Suprapubic skin (tissue), 4 donors: ENCODE data around the gene GRIN2A. TPM values are rescaled to one million over a fixed set of nuclear protein-coding genes. Genes with fewer than 3 reads are reported as not detected.

Experiments
- DNase-seq, 2 donors: peaks; one replicate each; pipeline ENCODE4 v3.0.0-alpha.2; 2019; ENCODE audit warnings: low spot score in 2 of 2
- H3K27ac ChIP-seq: fragments of 200-600 bp; sonication (generic); one replicate; pipeline ENCODE4 v1.5.1; 2019
- H3K27me3 ChIP-seq: fragments of 200-600 bp; sonication (generic); one replicate; pipeline ENCODE4 v1.5.1; 2019
- H3K36me3 ChIP-seq: fragments of 200-600 bp; sonication (generic); one replicate; pipeline ENCODE4 v1.5.1; 2019
- H3K4me1 ChIP-seq: fragments of 200-600 bp; sonication (generic); one replicate; pipeline ENCODE4 v1.5.1; 2019
- H3K4me3 ChIP-seq: fragments of 200-600 bp; sonication (generic); one replicate; pipeline ENCODE4 v1.5.1; 2019; ENCODE audit warnings: mild to moderate bottlenecking
- H3K9me3 ChIP-seq: fragments of 200-600 bp; sonication (generic); one replicate; pipeline ENCODE4 v1.5.1; 2019
- CTCF ChIP-seq, 2 donors: fragments of 200-600 bp in 1 of 2; fragments of 450-650 bp in 1 of 2; sonication (generic) in 1 of 2; IDR thresholded peaks; one replicate each; pipeline ENCODE4 v1.5.1; 2016 to 2019; ENCODE audit warnings: antibody characterized with exemption in 2 of 2, mild to moderate bottlenecking in 1 of 2, moderate library complexity in 1 of 2
- EP300 ChIP-seq: sonication (generic); formaldehyde crosslinking; IDR thresholded peaks from one replicate; pipeline ENCODE4 v1.6.1; 2017; ENCODE audit warnings: antibody characterized with exemption
- POLR2A ChIP-seq, 2 donors: fragments of 450-650 bp; IDR thresholded peaks; one replicate each; pipeline ENCODE4 v1.6.1; 2017; ENCODE audit warnings: antibody characterized with exemption in 2 of 2, mild to moderate bottlenecking in 2 of 2, moderate library complexity in 2 of 2
- POLR2AphosphoS5 ChIP-seq, 3 donors: sonication (generic); formaldehyde crosslinking; IDR thresholded peaks; one replicate each; pipeline ENCODE4 v1.6.1; 2017; ENCODE audit warnings: antibody characterized with exemption in 3 of 3
- WGBS: methylation state at CpG from one replicate; pipeline ENCODE4 v1.1.5; 2018; 5-methylcytosine and 5-hydroxymethylcytosine counted together
- total RNA-seq, 4 donors: library from RNA; depleted of rRNA; stranded (reverse); fragments of >200 nt; gene quantifications; one replicate each; pipeline ENCODE4 v1.1.0, GENCODE V29; 2016

GRIN2A gene
- total RNA-seq, 4 donors from 2014 or later = 0.08 to 5.4 (median 1.3) TPM

GRCh38 chr16:9738690-9739089, 443.5 kb downstream of the GRIN2A start:
- Histone ChIP-seq H3K4me3 (no peak overlapping the region), H3K36me3 (no peaks in the 10 kb centered on the region), H3K9me3 (no peaks in the 10 kb centered on the region), H3K27me3 (no peaks in the 10 kb centered on the region), H3K27ac (no peak overlapping the region), H3K4me1 (no peaks in the 10 kb centered on the region)
- WGBS = 89% methylated on average over 6 of the region's 6 CpGs
- TF ChIP-seq CTCF (IDR thresholded peaks at IDR 0.05) (no peak), POLR2AphosphoS5 (IDR thresholded peaks at IDR 0.05) (no peak), POLR2A (IDR thresholded peaks at IDR 0.05) (no peak), EP300 (no peak)
- DNase-seq = no peak

DNA sequence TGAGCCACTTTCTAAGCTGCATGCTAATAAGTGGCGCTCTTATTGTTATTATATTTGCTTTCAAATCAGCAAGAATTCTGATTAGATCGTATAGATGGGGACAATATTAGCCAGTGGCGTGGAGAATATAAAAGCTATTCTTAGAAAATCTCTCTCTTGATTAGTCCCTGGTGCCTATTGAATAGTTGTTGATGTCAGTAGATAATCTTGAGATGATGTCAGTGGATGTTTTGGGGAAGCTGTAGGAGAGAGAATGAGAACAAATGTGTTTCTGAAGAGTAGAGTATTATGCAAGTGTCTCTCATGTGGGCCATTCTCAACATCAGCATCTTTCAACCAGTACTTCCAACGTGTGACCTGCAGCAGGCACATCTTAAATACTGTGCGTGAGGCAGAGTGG, 445.7 kb downstream of the GRIN2A start:
- 61% methylated on average over 5 of the region's 5 CpGs for WGBS
- no peak overlapping the region for H3K27ac ChIP-seq
- no peaks in the 10 kb centered on the region for H3K36me3 ChIP-seq
- TF ChIP-seq CTCF (IDR thresholded peaks at IDR 0.05) (no peak), POLR2AphosphoS5 (IDR thresholded peaks at IDR 0.05) (no peak), EP300 (no peak), POLR2A (IDR thresholded peaks at IDR 0.05) (no peak)
- no peak for DNase-seq
- no peaks in the 10 kb centered on the region for H3K9me3 ChIP-seq
- no peaks in the 10 kb centered on the region for H3K27me3 ChIP-seq
- H3K4me3 ChIP-seq = no peak overlapping the region
- no peaks in the 10 kb centered on the region for H3K4me1 ChIP-seq

DNA sequence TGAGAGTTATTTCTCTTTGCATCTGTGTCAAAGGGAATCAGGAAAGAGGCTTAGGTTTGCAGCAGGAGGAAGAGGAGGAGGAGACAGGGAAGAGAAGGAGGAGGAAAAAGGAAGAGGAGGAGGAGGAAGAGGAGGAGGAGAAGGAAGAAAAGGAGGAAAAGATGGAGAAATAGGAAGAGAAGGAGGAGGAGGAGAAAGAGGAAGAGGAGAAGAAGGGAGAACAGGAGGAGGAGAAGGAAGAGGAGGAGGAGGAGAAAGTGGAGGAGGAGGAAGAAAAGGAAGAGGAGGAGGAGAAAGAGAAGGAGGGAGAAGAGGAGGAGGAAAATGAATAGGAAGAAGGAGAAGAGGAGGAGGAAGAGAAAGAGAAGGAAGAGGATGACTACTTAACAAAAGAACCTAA, 459.1 kb downstream of the GRIN2A start:
- no peaks in the 10 kb centered on the region for H3K4me1 ChIP-seq
- TF ChIP-seq EP300 = no peak
- no peak for TF ChIP-seq POLR2A (IDR thresholded peaks at IDR 0.05)
- no peak for TF ChIP-seq CTCF (IDR thresholded peaks at IDR 0.05)
- TF ChIP-seq POLR2AphosphoS5 (IDR thresholded peaks at IDR 0.05) = no peak
- no peaks in the 10 kb centered on the region for H3K36me3 ChIP-seq
- no peak for DNase-seq
- no peak overlapping the region for H3K27ac ChIP-seq
- H3K9me3 ChIP-seq = no peaks in the 10 kb centered on the region
- H3K27me3 ChIP-seq = no peaks in the 10 kb centered on the region
- no peak overlapping the region for H3K4me3 ChIP-seq

- TF ChIP-seq EP300 (no peak), POLR2A (IDR thresholded peaks at IDR 0.05) (no peak), POLR2AphosphoS5 (IDR thresholded peaks at IDR 0.05) (no peak), CTCF (IDR thresholded peaks at IDR 0.05) (no peak)
- WGBS = 77% methylated on average over 6 of the region's 6 CpGs
- Histone ChIP-seq H3K36me3 (no peaks in the 10 kb centered on the region), H3K27me3 (no peaks in the 10 kb centered on the region), H3K4me3 (no peak overlapping the region), H3K9me3 (no peaks in the 10 kb centered on the region), H3K4me1 (no peaks in the 10 kb centered on the region), H3K27ac (no peak overlapping the region)
- no peak for DNase-seq
Observed at GRCh38 chr16:9713907-9714306, 468.3 kb downstream of the GRIN2A start.

DNA sequence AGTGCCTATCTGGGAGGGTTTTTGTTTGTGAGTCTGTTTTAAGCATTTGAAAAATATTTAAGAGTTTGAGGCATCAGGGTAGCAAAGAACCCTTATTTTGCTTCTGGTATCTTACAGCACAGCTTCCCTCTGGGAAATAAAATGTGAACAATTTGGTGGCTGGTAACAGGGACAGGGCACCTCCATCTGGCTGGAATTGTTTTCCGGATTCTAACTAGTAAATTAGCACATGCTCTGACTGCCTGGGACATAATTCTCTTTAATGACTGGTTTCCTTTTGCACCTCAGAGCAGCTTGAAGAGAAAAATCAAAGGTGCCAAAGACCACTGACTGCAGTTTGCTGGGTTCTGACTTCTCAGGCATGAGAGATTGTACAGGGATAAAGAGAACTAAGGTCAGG, 469.1 kb downstream of the GRIN2A start:
- H3K4me1 ChIP-seq = no peaks in the 10 kb centered on the region
- no peak for DNase-seq
- no peak for TF ChIP-seq EP300
- TF ChIP-seq POLR2A (IDR thresholded peaks at IDR 0.05) = no peak
- no peak for TF ChIP-seq POLR2AphosphoS5 (IDR thresholded peaks at IDR 0.05)
- no peak for TF ChIP-seq CTCF (IDR thresholded peaks at IDR 0.05)
- no peaks in the 10 kb centered on the region for H3K27me3 ChIP-seq
- H3K4me3 ChIP-seq = no peak overlapping the region
- H3K36me3 ChIP-seq = no peaks in the 10 kb centered on the region
- WGBS = 31% methylated on average over 1 of the region's 1 CpG
- H3K27ac ChIP-seq = no peak overlapping the region
- no peaks in the 10 kb centered on the region for H3K9me3 ChIP-seq
